GM12878 (cell line): ENCODE data around the gene ZBTB16. TPM values are rescaled to one million over a fixed set of nuclear protein-coding genes. Genes with fewer than 3 reads are reported as not detected.

Source experiments
- ATAC-seq: fragments of 200-7000 bp; cut with Tn5 transposase; 3 replicates; pipeline ENCODE4 v1.9.1; 2020; ENCODE audit warnings: mild to moderate bottlenecking, moderate library complexity
- BruUV-seq: library from RNA; stranded (reverse); fragments of 400-500 nt; replicated peaks from 2 replicates; lab custom pipeline; 2021; lab: Mats Ljungman, UMichigan
- CTCF ChIA-PET: fragments of 300-600 bp; sonication (Branson Sonifier 250); formaldehyde crosslinking; extraction: SDS; loops from one replicate; lab custom pipeline; 2021; ENCODE audit warnings: inconsistent platforms; lab: Yijun Ruan, JAX
- POLR2A ChIA-PET: fragments of 350-600 bp; formaldehyde crosslinking; extraction: SDS; loops from one replicate; lab custom pipeline; 2021; ENCODE audit warnings: inconsistent platforms; lab: Charles Lee
- RAD21 ChIA-PET: fragments of 300-600 bp; sonication (Branson Sonifier 250); formaldehyde crosslinking; loops from one replicate; lab custom pipeline; 2023; ENCODE audit warnings: antibody characterized with exemption; ENCODE audit not compliant: unreplicated experiment; lab: Charles Lee
- SMC1A ChIA-PET: fragments of 300-600 bp; sonication (Branson Sonifier 250); formaldehyde crosslinking; loops from one replicate; lab custom pipeline; 2023; ENCODE audit not compliant: unreplicated experiment, uncharacterized antibody; lab: Charles Lee
- DNase-seq: peaks from one replicate; pipeline ENCODE4 v3.0.0-alpha.2; 2011; ENCODE audit warnings: low read depth, low spot score
- FAIRE-seq: peaks from 3 replicates; lab custom pipeline; 2011; peaks lifted over from hg19 to GRCh38; lab: Jason Lieb, UNC
- H2AFZ ChIP-seq: 2 replicates; pipeline ENCODE4 v1.6.0; 2011; ENCODE audit warnings: low read depth, low read length, control low read depth; ENCODE audit not compliant: control insufficient read depth
- H3K27ac ChIP-seq: 2 replicates; pipeline ENCODE4 v1.5.1; 2011; ENCODE audit warnings: control low read depth; ENCODE audit not compliant: control insufficient read depth, insufficient read depth
- H3K27me3 ChIP-seq, 2 experiments: replicated peaks in 1 of 2; 2 replicates each; pipeline versions ENCODE4 v1.6.0 to v1.6.1; 2011; ENCODE audit warnings: low read length in 1 of 2; ENCODE audit not compliant: control insufficient read depth in 2 of 2, insufficient read depth in 2 of 2
- H3K36me3 ChIP-seq, 2 experiments: 2 replicates each; pipeline ENCODE4 v1.5.1; 2011; ENCODE audit warnings: low read length in 1 of 2; ENCODE audit not compliant: control insufficient read depth in 2 of 2, insufficient read depth in 2 of 2
- H3K4me1 ChIP-seq: 2 replicates; pipeline ENCODE4 v1.6.1; 2011; ENCODE audit warnings: mild to moderate bottlenecking, low read length, moderate library complexity, mixed read lengths; ENCODE audit not compliant: control insufficient read depth, insufficient read depth
- H3K4me2 ChIP-seq: 2 replicates; pipeline ENCODE4 v1.6.0; 2011; ENCODE audit warnings: control low read depth; ENCODE audit not compliant: control insufficient read depth, insufficient read depth
- H3K4me3 ChIP-seq: fragments of 200-600 bp; sonication (generic); 2 replicates; pipeline ENCODE4 v1.5.1; 2016
- H3K79me2 ChIP-seq: 2 replicates; pipeline ENCODE4 v1.6.0; 2011; ENCODE audit warnings: low read length; ENCODE audit not compliant: control insufficient read depth, insufficient read depth
- H3K9ac ChIP-seq: 2 replicates; pipeline ENCODE4 v1.8.0; 2011; ENCODE audit warnings: low read length, control low read depth, mixed read lengths; ENCODE audit not compliant: control insufficient read depth, insufficient read depth
- H3K9me3 ChIP-seq: replicated peaks from 3 replicates; pipeline ENCODE4 v1.5.1; 2011; ENCODE audit warnings: mild to moderate bottlenecking, low read length; ENCODE audit not compliant: control insufficient read depth, insufficient read depth
- H4K20me1 ChIP-seq: 2 replicates; pipeline ENCODE4 v1.6.0; 2011; ENCODE audit not compliant: control insufficient read depth, insufficient read depth
- CEBPZ ChIP-seq: fragments of 150-350 bp; IDR thresholded peaks from 2 replicates; pipeline ENCODE4 v1.6.1; 2016; ENCODE audit warnings: low read depth, low read length
- EGR1 ChIP-seq, 2 experiments: IDR thresholded peaks; 1 replicate in 1 of 2; 2 replicates in 1 of 2; pipeline ENCODE4 v1.6.1; 2011 to 2012; ENCODE audit warnings: low read depth in 2 of 2, low read length in 2 of 2, borderline replicate concordance in 1 of 2, mild to moderate bottlenecking in 1 of 2, moderate library complexity in 1 of 2
- EP300 ChIP-seq, 2 experiments: fragments of 150-350 bp in 1 of 2; IDR thresholded peaks; 2 replicates each; pipeline ENCODE4 v1.6.1; 2011 to 2012; ENCODE audit warnings: low read depth in 2 of 2, low read length in 2 of 2, borderline replicate concordance in 1 of 2, improper control_type of control experiment in 1 of 2, inconsistent platforms in 1 of 2; ENCODE audit not compliant: control insufficient read depth in 1 of 2
- GABPA ChIP-seq: IDR thresholded peaks from 2 replicates; pipeline ENCODE4 v1.6.1; 2014; ENCODE audit warnings: antibody characterized with exemption, low read depth, mild to moderate bottlenecking, inconsistent platforms
- HCFC1 ChIP-seq: fragments of 150-350 bp; IDR thresholded peaks from 2 replicates; pipeline ENCODE4 v1.6.1; 2014; ENCODE audit warnings: low read length
- JUND ChIP-seq: IDR thresholded peaks from 2 replicates; pipeline ENCODE4 v1.6.1; 2012; ENCODE audit warnings: low read depth, mild to moderate bottlenecking, low read length, improper control_type of control experiment, moderate library complexity
- MTA3 ChIP-seq: IDR thresholded peaks from 2 replicates; pipeline ENCODE4 v1.6.1; 2012; ENCODE audit warnings: low read length, inconsistent platforms, borderline replicate concordance
- RELB ChIP-seq: fragments of 450-650 bp; IDR thresholded peaks from 2 replicates; pipeline ENCODE4 v1.6.1; 2017; ENCODE audit warnings: low read depth, mild to moderate bottlenecking, moderate library complexity
- RFX5 ChIP-seq: IDR thresholded peaks from 2 replicates; pipeline ENCODE4 v1.6.1; 2011; ENCODE audit warnings: low read depth, low read length, improper control_type of control experiment
- SREBF2 ChIP-seq: IDR thresholded peaks from 2 replicates; pipeline ENCODE4 v1.6.1; 2012; ENCODE audit warnings: mild to moderate bottlenecking, low read length
- STAT1 ChIP-seq: fragments of 450-650 bp; conservative IDR thresholded peaks from 2 replicates; pipeline ENCODE4 v1.6.1; 2014; ENCODE audit warnings: antibody characterized with exemption, mild to moderate bottlenecking
- TCF7 ChIP-seq: IDR thresholded peaks from 2 replicates; pipeline ENCODE4 v1.6.1; 2014; ENCODE audit warnings: antibody characterized with exemption, borderline replicate concordance
- WGBS: methylation state at CpG from one replicate; pipeline ENCODE4 v1.1.6; 2016; ENCODE audit warnings: low lambda C conversion rate; ENCODE audit not compliant: insufficient replicate concordance, insufficient coverage; ENCODE audit errors: missing lambda C conversion rate; 5-methylcytosine and 5-hydroxymethylcytosine counted together
- in situ Hi-C: fragments of 300-500 bp; cut with MboI; formaldehyde crosslinking; loops from 9 replicates; pipeline ENCODE4 v1.14.3; 2018; ENCODE audit warnings: mixed read lengths
- intact Hi-C: fragments of 100-400 bp; cut with micrococcal nuclease; formaldehyde crosslinking; loops from one replicate; pipeline ENCODE4 v1.14.2; 2022; ENCODE audit not compliant: unreplicated experiment
- polyA plus RNA-seq, 11 experiments: library from polyadenylated mRNA; depleted of rRNA in 4 of 11; unstranded in 6 of 11; stranded (reverse) in 5 of 11; fragments of >200 nt; fragmentation: Nextera tagmentation in 4 of 11; fragmentation: Illumina TruSeq in 1 of 11; extraction: Ambion mirVana in 4 of 11; extraction: Trizol in 1 of 11; gene quantifications; 1 replicate in 1 of 11; 2 replicates in 10 of 11; pipeline versions ENCODE4 v1.2.1 to v1.2.3, GENCODE V29; 2011 to 2016; ENCODE audit warnings: inconsistent platforms in 2 of 11, missing spikeins in 2 of 11, low read depth in 1 of 11
- total RNA-seq, 4 experiments: library from RNA; depleted of rRNA in 3 of 4; stranded (reverse); fragments of >200 nt in 3 of 4; fragmentation: Illumina TruSeq in 1 of 4; extraction: Trizol in 1 of 4; gene quantifications; 2 replicates each; pipeline versions ENCODE4 v1.2.1 to v1.2.3, GENCODE V29; 2013 to 2021

The ZBTB16 gene
- total and polyA plus RNA-seq, 10 of the 15 experiments (the other 5 are each of a cell fraction or from before 2014, with no cell fraction given) = 0.38 TPM; not detected in 9

- Histone ChIP-seq H3K79me2 (no peaks in the 10 kb centered on the region), H2AFZ (no peak overlapping the region), H3K36me3 (no peaks in the 10 kb centered on the region), H3K4me3 (no peak overlapping the region), H3K4me1 (no peaks in the 10 kb centered on the region), H3K4me2 (no peak overlapping the region), H4K20me1 (no peaks in the 10 kb centered on the region), H3K27ac (no peak overlapping the region), H3K27me3 (peaks cover 12% of the 10 kb centered on the region in 2 experiments), H3K9me3 (no peaks in the 10 kb centered on the region), H3K9ac (no peak overlapping the region)
- BruUV-seq = no TSS peak
- ChIA-PET RAD21 (no interaction called here), SMC1A (no interaction called here), CTCF (no interaction called here), POLR2A (no interaction called here)
- no peak for TF ChIP-seq GABPA
- TF ChIP-seq RFX5 = no peak
- TF ChIP-seq HCFC1 = no peak
- TF ChIP-seq JUND = no peak
- no peak for TF ChIP-seq RELB
- TF ChIP-seq EGR1 (IDR thresholded peaks at IDR 0.05; ENCODE audit: borderline replicate concordance in 1 of 2, low read depth in 2 of 2, low read length in 2 of 2) = no peak
- TF ChIP-seq CEBPZ = no peak
- no peak for TF ChIP-seq TCF7
- TF ChIP-seq SREBF2 = no peak
- no peak for TF ChIP-seq STAT1
- no peak for TF ChIP-seq MTA3
- TF ChIP-seq EP300 (IDR thresholded peaks at IDR 0.05; ENCODE audit: borderline replicate concordance in 1 of 2, control insufficient read depth in 1 of 2, low read depth in 2 of 2, low read length in 2 of 2) = no peak
- in situ Hi-C loops = no loop called here
- intact Hi-C loops = no loop called here
- FAIRE-seq = no peak
- no peak for DNase-seq
- ATAC-seq = no peak
- WGBS = 5% methylated on average over 36 of the region's 45 CpGs
Measured at GRCh38 chr11:114061048-114061680, 1.7 kb downstream of the ZBTB16 start.
